Fibroblast of lung (primary cell): ENCODE results near the gene CFAP74. TPM values are rescaled to one million over a fixed set of nuclear protein-coding genes. Genes with fewer than 3 reads are reported as not detected.

Source experiments
- DNase-seq, 2 donors: peaks; one replicate each; pipeline versions ENCODE4 v3.0.0 to v3.0.0-alpha.2; 2010; ENCODE audit warnings: low read depth in 2 of 2
- H2AFZ ChIP-seq: 2 replicates; pipeline ENCODE4 v1.5.1; 2012; ENCODE audit warnings: low read length, control low read depth, inconsistent platforms
- H3K27ac ChIP-seq: 2 replicates; pipeline ENCODE4 v1.5.1; 2011; ENCODE audit warnings: low read length, control low read depth; ENCODE audit not compliant: insufficient read depth
- H3K27me3 ChIP-seq: 2 replicates; pipeline ENCODE4 v1.5.1; 2011; ENCODE audit warnings: mild to moderate bottlenecking, low read length; ENCODE audit not compliant: control insufficient read depth, insufficient read depth
- H3K36me3 ChIP-seq: 2 replicates; pipeline ENCODE4 v1.5.1; 2011; ENCODE audit warnings: low read length; ENCODE audit not compliant: control insufficient read depth, insufficient read depth
- H3K4me1 ChIP-seq: 2 replicates; pipeline ENCODE4 v1.5.1; 2011; ENCODE audit warnings: low read length; ENCODE audit not compliant: control insufficient read depth, insufficient read depth; ENCODE audit errors: extremely low read depth
- H3K4me2 ChIP-seq: 2 replicates; pipeline ENCODE4 v1.5.1; 2011; ENCODE audit warnings: low read length, control low read depth; ENCODE audit not compliant: insufficient read depth; ENCODE audit errors: extremely low read depth
- H3K4me3 ChIP-seq, 4 experiments: fragments of 200-600 bp in 1 of 4; sonication (generic) in 1 of 4; replicated peaks in 1 of 4; 2 replicates each; pipeline ENCODE4 v1.5.1; 2011 to 2016; ENCODE audit warnings: low read length in 4 of 4, low read depth in 3 of 4, mild to moderate bottlenecking in 3 of 4, control low read depth in 2 of 4, inconsistent platforms in 1 of 4, mixed read lengths in 1 of 4; ENCODE audit not compliant: insufficient read depth in 1 of 4; ENCODE audit errors: control extremely low read depth in 1 of 4
- H3K79me2 ChIP-seq: 2 replicates; pipeline ENCODE4 v1.5.1; 2012; ENCODE audit warnings: mild to moderate bottlenecking, low read length, inconsistent platforms; ENCODE audit not compliant: control insufficient read depth, insufficient read depth
- H3K9ac ChIP-seq: 2 replicates; pipeline ENCODE4 v1.5.1; 2011; ENCODE audit warnings: mild to moderate bottlenecking, low read length, control low read depth; ENCODE audit not compliant: insufficient read depth
- H3K9me3 ChIP-seq: 2 replicates; pipeline ENCODE4 v1.5.1; 2012; ENCODE audit warnings: low read depth, low read length; ENCODE audit not compliant: control insufficient read depth, insufficient read depth
- H4K20me1 ChIP-seq: 2 replicates; pipeline ENCODE4 v1.5.1; 2011; ENCODE audit warnings: low read length; ENCODE audit not compliant: control insufficient read depth, insufficient read depth; ENCODE audit errors: extremely low read depth
- EZH2 ChIP-seq: IDR thresholded peaks from 2 replicates; pipeline ENCODE4 v1.5.1; 2012; ENCODE audit warnings: low read length, control low read depth, mild to moderate bottlenecking; ENCODE audit errors: missing control alignments
- polyA plus RNA-seq, 2 donors: library from polyadenylated mRNA; depleted of rRNA in 1 of 2; stranded (reverse) in 1 of 2; unstranded in 1 of 2; fragments of >200 nt; gene quantifications; 2 replicates each; pipeline ENCODE4 v1.2.1, GENCODE V29; 2011 to 2012; ENCODE audit warnings: missing spikeins in 1 of 2
- total RNA-seq: library from RNA; depleted of rRNA; stranded (reverse); fragments of >200 nt; gene quantifications from 2 replicates; pipeline ENCODE4 v1.2.1, GENCODE V29; 2014
- TF ChIP-seq, protein P1 (sequence below), 2 donors: IDR thresholded peaks in 1 of 2; conservative IDR thresholded peaks in 1 of 2; 1 replicate in 1 of 2; 2 replicates in 1 of 2; pipeline ENCODE4 v1.5.1; 2011 to 2012; ENCODE audit warnings: low read length in 2 of 2, control low read depth in 1 of 2, inconsistent platforms in 1 of 2, low read depth in 1 of 2, mild to moderate bottlenecking in 1 of 2

The CFAP74 gene
- total and polyA plus RNA-seq, 2 donors (not counting 1 experiment from before 2014, with no cell fraction given): not detected

GRCh38 chr1:2020310-2020655 is 16.7 kb upstream of the CFAP74 start:
- Histone ChIP-seq H3K27ac (no peak overlapping the region), H4K20me1 (no peaks in the 10 kb centered on the region), H3K36me3 (no peaks in the 10 kb centered on the region), H3K4me2 (no peak overlapping the region), H3K9me3 (no peaks in the 10 kb centered on the region), H3K4me1 (no peaks in the 10 kb centered on the region), H3K4me3 (no peak overlapping the region), H3K79me2 (no peaks in the 10 kb centered on the region), H3K27me3 (peaks cover 34% of the 10 kb centered on the region), H2AFZ (no peak overlapping the region), H3K9ac (no peak overlapping the region)
- no peak for DNase-seq
- TF ChIP-seq EZH2: no peak
- TF ChIP-seq, protein P1, sequence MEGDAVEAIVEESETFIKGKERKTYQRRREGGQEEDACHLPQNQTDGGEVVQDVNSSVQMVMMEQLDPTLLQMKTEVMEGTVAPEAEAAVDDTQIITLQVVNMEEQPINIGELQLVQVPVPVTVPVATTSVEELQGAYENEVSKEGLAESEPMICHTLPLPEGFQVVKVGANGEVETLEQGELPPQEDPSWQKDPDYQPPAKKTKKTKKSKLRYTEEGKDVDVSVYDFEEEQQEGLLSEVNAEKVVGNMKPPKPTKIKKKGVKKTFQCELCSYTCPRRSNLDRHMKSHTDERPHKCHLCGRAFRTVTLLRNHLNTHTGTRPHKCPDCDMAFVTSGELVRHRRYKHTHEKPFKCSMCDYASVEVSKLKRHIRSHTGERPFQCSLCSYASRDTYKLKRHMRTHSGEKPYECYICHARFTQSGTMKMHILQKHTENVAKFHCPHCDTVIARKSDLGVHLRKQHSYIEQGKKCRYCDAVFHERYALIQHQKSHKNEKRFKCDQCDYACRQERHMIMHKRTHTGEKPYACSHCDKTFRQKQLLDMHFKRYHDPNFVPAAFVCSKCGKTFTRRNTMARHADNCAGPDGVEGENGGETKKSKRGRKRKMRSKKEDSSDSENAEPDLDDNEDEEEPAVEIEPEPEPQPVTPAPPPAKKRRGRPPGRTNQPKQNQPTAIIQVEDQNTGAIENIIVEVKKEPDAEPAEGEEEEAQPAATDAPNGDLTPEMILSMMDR (conservative IDR thresholded peaks at IDR 0.05 in 1 of 2, IDR thresholded peaks at IDR 0.05 in 1 of 2; ENCODE audit: low read depth in 1 of 2, low read length in 2 of 2): no peak

- Histone ChIP-seq H3K27me3 (peaks cover 33% of the 10 kb centered on the region), H3K9ac (no peak overlapping the region), H3K79me2 (no peaks in the 10 kb centered on the region), H3K4me3 (no peak overlapping the region), H3K4me1 (no peaks in the 10 kb centered on the region), H3K27ac (no peak overlapping the region), H2AFZ (no peak overlapping the region), H3K9me3 (no peaks in the 10 kb centered on the region), H4K20me1 (no peaks in the 10 kb centered on the region), H3K4me2 (no peak overlapping the region), H3K36me3 (no peaks in the 10 kb centered on the region)
- no peak for DNase-seq
- TF ChIP-seq, protein P1 (conservative IDR thresholded peaks at IDR 0.05 in 1 of 2, IDR thresholded peaks at IDR 0.05 in 1 of 2; ENCODE audit: low read depth in 1 of 2, low read length in 2 of 2): no peak
- TF ChIP-seq EZH2: peak; percentile 78
Observed at GRCh38 chr1:2019571-2020309, 16.2 kb upstream of the CFAP74 start.

DNA sequence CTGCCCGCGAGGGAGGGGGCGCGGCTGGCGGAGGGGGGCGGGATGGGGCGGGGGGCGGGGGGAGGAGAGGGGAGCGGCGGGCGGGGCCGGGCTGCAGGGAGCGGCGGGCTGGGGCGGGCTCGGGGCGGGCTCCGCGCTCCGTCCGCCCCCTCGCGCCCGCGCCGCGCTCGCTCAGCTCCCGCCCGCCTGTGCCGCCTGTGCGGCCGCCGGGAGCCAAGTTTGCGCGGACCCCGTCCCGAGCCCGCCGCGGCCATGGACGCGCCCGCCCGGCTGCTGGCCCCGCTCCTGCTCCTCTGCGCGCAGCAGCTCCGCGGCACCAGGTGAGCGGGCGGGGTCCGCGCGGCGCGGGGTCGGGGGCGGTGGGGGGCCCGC is 15.6 kb upstream of the CFAP74 start, which contains the start of gene GABRD:
GABRD (plus strand) TSS at position 174 of the 372 bp plus-strand sequence; CDS start at position 253, 79 bp downstream.
- Histone ChIP-seq H3K4me1 (no peaks in the 10 kb centered on the region), H3K4me2 (no peak within 1 kb of the TSS), H3K27me3 (peaks cover 28% of the 10 kb centered on the region), H3K9me3 (no peaks in the 10 kb centered on the region), H3K9ac (no peak within 1 kb of the TSS), H3K36me3 (no peaks in the 10 kb centered on the region), H3K27ac (no peak within 1 kb of the TSS), H4K20me1 (no peaks in the 10 kb centered on the region), H3K79me2 (no peaks in the 10 kb centered on the region), H2AFZ (no peak within 1 kb of the TSS), H3K4me3 (no peak within 1 kb of the TSS)
- DNase-seq: peak in 1 of 2 donors; percentile 4
- TF ChIP-seq, protein P1 (conservative IDR thresholded peaks at IDR 0.05 in 1 of 2, IDR thresholded peaks at IDR 0.05 in 1 of 2; ENCODE audit: low read depth in 1 of 2, low read length in 2 of 2): no peak
- TF ChIP-seq EZH2: no peak
